LNCAP (cell line): ENCODE results near the gene CDKN2A.
A peak's percentile ranks its signal among the peaks of the same experiment; 100 is the strongest.

Source experiments
- CTCF ChIP-seq: fragments of 450-650 bp; IDR thresholded peaks from 2 replicates; pipeline ENCODE4 v1.5.1; 2017; ENCODE audit warnings: mild to moderate bottlenecking

Gene CDKN2A

GRCh38 chr9:22026696-22027095 is 32.5 kb upstream of the CDKN2A start:
- no peak for TF ChIP-seq CTCF

- TF ChIP-seq CTCF: no peak
These were observed 28.2 kb upstream of the CDKN2A start for GRCh38 chr9:22022396-22022795.

- TF ChIP-seq CTCF: no peak
These were observed 16.9 kb upstream of the CDKN2A start for GRCh38 chr9:22010866-22011625.

GRCh38 chr9:22009506-22009867 is 15.3 kb upstream of the CDKN2A start:
- no peak for TF ChIP-seq CTCF

GRCh38 chr9:22008717-22009505 is 14.7 kb upstream of the CDKN2A start, which contains the start of gene CDKN2B:
Gene CDKN2B (minus strand): TSS chr9:22009305. CDS start chr9:22008953, 352 bp downstream.
- TF ChIP-seq CTCF: peak; percentile 97

GRCh38 chr9:22008384-22008716 is 14.2 kb upstream of the CDKN2A start:
- TF ChIP-seq CTCF: no peak

GRCh38 chr9:22005702-22006606 is 11.8 kb upstream of the CDKN2A start:
- TF ChIP-seq CTCF: no peak
